Stimulated activated naive B cell treated with anti-CD40 and anti-IgM and Interleukin-4, amounts not matched to agents 10 μg/mL and 1 μg/mL and 100 μg/mL, for 72 hours (primary cell): Measurements from ENCODE around the gene ANXA11.
A peak's percentile ranks its signal among the peaks of the same experiment; 100 is the strongest.

ENCODE experiments used
- ATAC-seq, 2 donors: fragments of 150-1000 bp; cut with Tn5 transposase; replicated peaks; 2 replicates each; pipeline ENCODE4 v1.10.0; 2021; ENCODE audit warnings: moderate library complexity in 1 of 2
- DNase-seq: peaks from one replicate; pipeline ENCODE4 v3.0.0; 2021
- H3K27ac Mint-ChIP-seq: one replicate; pipeline ENCODE4 v1.8.0; 2022; ENCODE audit warnings: mild to moderate bottlenecking, mixed read lengths
- H3K27me3 Mint-ChIP-seq, 2 donors: one replicate each; pipeline ENCODE4 v1.8.0; 2022; ENCODE audit warnings: mixed read lengths in 2 of 2
- H3K36me3 Mint-ChIP-seq, 2 donors: one replicate each; pipeline ENCODE4 v1.8.0; 2022; ENCODE audit warnings: mixed read lengths in 2 of 2, mild to moderate bottlenecking in 1 of 2
- H3K4me1 Mint-ChIP-seq, 2 donors: one replicate each; pipeline ENCODE4 v1.8.0; 2022; ENCODE audit warnings: mixed read lengths in 2 of 2, mild to moderate bottlenecking in 1 of 2
- H3K4me3 Mint-ChIP-seq, 2 donors: one replicate each; pipeline ENCODE4 v1.8.0; 2022; ENCODE audit warnings: mild to moderate bottlenecking in 2 of 2, mixed read lengths in 2 of 2, moderate library complexity in 1 of 2
- H3K9me3 Mint-ChIP-seq, 2 donors: one replicate each; pipeline ENCODE4 v1.8.0; 2022; ENCODE audit warnings: mixed read lengths in 2 of 2, mild to moderate bottlenecking in 1 of 2

The ANXA11 gene

GRCh38 chr10:80170641-80171040, 34.7 kb downstream of the ANXA11 start:
- DNase-seq (no peak), ATAC-seq (no peak)
- no peaks in the 10 kb centered on the region for H3K9me3 Mint-ChIP-seq
- peak overlapping the region; percentile 5 for H3K27ac Mint-ChIP-seq
- H3K4me1 Mint-ChIP-seq, result peaks cover 20 to 26% of the 10 kb centered on the region in 2 donors
- H3K27me3 Mint-ChIP-seq, result no peaks in the 10 kb centered on the region
- no peak overlapping the region for H3K4me3 Mint-ChIP-seq
- peaks cover 37 to 39% of the 10 kb centered on the region in 2 donors for H3K36me3 Mint-ChIP-seq

- H3K27ac Mint-ChIP-seq, result no peak overlapping the region
- H3K27me3 Mint-ChIP-seq, result no peaks in the 10 kb centered on the region
- peaks cover 43 to 45% of the 10 kb centered on the region in 2 donors for H3K36me3 Mint-ChIP-seq
- no peaks in the 10 kb centered on the region for H3K9me3 Mint-ChIP-seq
- DNase-seq (no peak), ATAC-seq (no peak)
- H3K4me1 Mint-ChIP-seq, result peaks cover 21 to 26% of the 10 kb centered on the region in 2 donors
- no peak overlapping the region for H3K4me3 Mint-ChIP-seq
Measured at GRCh38 chr10:80170026-80170425, 35.3 kb downstream of the ANXA11 start.

GRCh38 chr10:80168679-80169380, 36.5 kb downstream of the ANXA11 start:
- ATAC-seq, result no peak
- no peaks in the 10 kb centered on the region for H3K9me3 Mint-ChIP-seq
- no peak overlapping the region for H3K27ac Mint-ChIP-seq

GRCh38 chr10:80168162-80168511, 37.2 kb downstream of the ANXA11 start:
- no peak for ATAC-seq
- Mint-ChIP-seq H3K27ac (peak overlapping the region; percentile 42), H3K4me3 (no peak overlapping the region), H3K9me3 (no peaks in the 10 kb centered on the region), H3K27me3 (no peaks in the 10 kb centered on the region), H3K4me1 (peaks cover 23 to 24% of the 10 kb centered on the region in 2 donors), H3K36me3 (peaks cover 51 to 59% of the 10 kb centered on the region in 2 donors)
- no peak for DNase-seq

More at GRCh38 chr10:80168679-80169380, 36.5 kb downstream of the ANXA11 start:
- H3K4me1 Mint-ChIP-seq, result peaks cover 21 to 26% of the 10 kb centered on the region in 2 donors
- H3K27me3 Mint-ChIP-seq, result no peaks in the 10 kb centered on the region
- DNase-seq, result no peak
- no peak overlapping the region for H3K4me3 Mint-ChIP-seq
- H3K36me3 Mint-ChIP-seq, result peaks cover 48 to 54% of the 10 kb centered on the region in 2 donors

GRCh38 chr10:80167471-80168161, 37.7 kb downstream of the ANXA11 start:
- peaks cover 49 to 60% of the 10 kb centered on the region in 2 donors for H3K36me3 Mint-ChIP-seq
- H3K27ac Mint-ChIP-seq, result peak overlapping the region; percentile 14
- DNase-seq (no peak), ATAC-seq (no peak)
- no peaks in the 10 kb centered on the region for H3K9me3 Mint-ChIP-seq
- H3K27me3 Mint-ChIP-seq, result no peaks in the 10 kb centered on the region
- H3K4me1 Mint-ChIP-seq, result peaks cover 19 to 23% of the 10 kb centered on the region in 2 donors
- H3K4me3 Mint-ChIP-seq, result no peak overlapping the region

- peak overlapping the region; percentile 82 for H3K27ac Mint-ChIP-seq
- H3K4me1 Mint-ChIP-seq, result peaks cover 16 to 23% of the 10 kb centered on the region in 2 donors
- no peak for ATAC-seq
- H3K4me3 Mint-ChIP-seq, result peak overlapping the region in 1 of 2 donors; percentile 4
- no peak for DNase-seq
- H3K27me3 Mint-ChIP-seq, result no peaks in the 10 kb centered on the region
- H3K36me3 Mint-ChIP-seq, result peaks cover 46 to 64% of the 10 kb centered on the region in 2 donors
- H3K9me3 Mint-ChIP-seq, result no peaks in the 10 kb centered on the region
Measured at GRCh38 chr10:80166581-80167470, 38.5 kb downstream of the ANXA11 start.

- peaks cover 27 to 28% of the 10 kb centered on the region in 2 donors for H3K4me1 Mint-ChIP-seq
- no peak for ATAC-seq
- H3K9me3 Mint-ChIP-seq, result no peaks in the 10 kb centered on the region
- no peak overlapping the region for H3K4me3 Mint-ChIP-seq
- H3K27ac Mint-ChIP-seq, result peak overlapping the region; percentile 82
- H3K36me3 Mint-ChIP-seq, result peaks cover 57 to 81% of the 10 kb centered on the region in 2 donors
- DNase-seq, result no peak
- H3K27me3 Mint-ChIP-seq, result no peaks in the 10 kb centered on the region
Measured at GRCh38 chr10:80165173-80165572, 40.2 kb downstream of the ANXA11 start.

GRCh38 chr10:80164596-80164995, 40.7 kb downstream of the ANXA11 start:
- peaks cover 25 to 26% of the 10 kb centered on the region in 2 donors for H3K4me1 Mint-ChIP-seq
- no peak overlapping the region for H3K27ac Mint-ChIP-seq
- no peaks in the 10 kb centered on the region for H3K9me3 Mint-ChIP-seq
- H3K4me3 Mint-ChIP-seq, result no peak overlapping the region
- H3K27me3 Mint-ChIP-seq, result no peaks in the 10 kb centered on the region
- DNase-seq, result no peak
- H3K36me3 Mint-ChIP-seq, result peaks cover 57 to 82% of the 10 kb centered on the region in 2 donors
- no peak for ATAC-seq

GRCh38 chr10:80163741-80164341, 41.5 kb downstream of the ANXA11 start:
- no peak for DNase-seq
- Mint-ChIP-seq H3K4me3 (no peak overlapping the region), H3K27me3 (no peaks in the 10 kb centered on the region)

GRCh38 chr10:80161321-80162083, 43.8 kb downstream of the ANXA11 start:
- DNase-seq (no peak), ATAC-seq (no peak)
- peak overlapping the region; percentile 78 for H3K27ac Mint-ChIP-seq
- peaks cover 65 to 90% of the 10 kb centered on the region in 2 donors for H3K36me3 Mint-ChIP-seq
- no peak overlapping the region for H3K4me3 Mint-ChIP-seq
- H3K9me3 Mint-ChIP-seq, result no peaks in the 10 kb centered on the region
- no peaks in the 10 kb centered on the region for H3K27me3 Mint-ChIP-seq
- peaks cover 28 to 36% of the 10 kb centered on the region in 2 donors for H3K4me1 Mint-ChIP-seq

More at GRCh38 chr10:80163741-80164341, 41.5 kb downstream of the ANXA11 start:
- Mint-ChIP-seq H3K27ac (peak overlapping the region; percentile 67), H3K9me3 (no peaks in the 10 kb centered on the region), H3K4me1 (peaks cover 29 to 33% of the 10 kb centered on the region in 2 donors), H3K36me3 (peaks cover 57 to 84% of the 10 kb centered on the region in 2 donors)
- ATAC-seq, result no peak

- ATAC-seq (no peak), DNase-seq (no peak)
- H3K4me1 Mint-ChIP-seq, result peaks cover 29 to 34% of the 10 kb centered on the region in 2 donors
- H3K27me3 Mint-ChIP-seq, result no peaks in the 10 kb centered on the region
- H3K27ac Mint-ChIP-seq, result peak overlapping the region; percentile 78
- H3K9me3 Mint-ChIP-seq, result no peaks in the 10 kb centered on the region
- no peak overlapping the region for H3K4me3 Mint-ChIP-seq
- H3K36me3 Mint-ChIP-seq, result peaks cover 64 to 90% of the 10 kb centered on the region in 2 donors
Measured at GRCh38 chr10:80160361-80161320, 44.7 kb downstream of the ANXA11 start.

- Mint-ChIP-seq H3K36me3 (peaks cover 67 to 93% of the 10 kb centered on the region in 2 donors), H3K9me3 (no peaks in the 10 kb centered on the region), H3K4me3 (no peak overlapping the region), H3K27ac (peak overlapping the region; percentile 72), H3K4me1 (peaks cover 36 to 39% of the 10 kb centered on the region in 2 donors), H3K27me3 (no peaks in the 10 kb centered on the region)
- peak in 1 of 2 donors; percentile 7 for ATAC-seq
- no peak for DNase-seq
Measured at GRCh38 chr10:80159166-80159873, 46.0 kb downstream of the ANXA11 start.
